CD4-positive, alpha-beta T cell treated with Interleukin-17A for 1 hour (primary cell): Measurements from ENCODE around the gene MN1.

Experiments
- DNase-seq: peaks from one replicate; pipeline ENCODE4 v3.0.0-alpha.2; 2020

The MN1 gene

GRCh38 chr22:27799015-27799826 lies 2.3 kb downstream of the MN1 start:
- DNase-seq: no peak

GRCh38 chr22:27798511-27799014 lies 3.0 kb downstream of the MN1 start:
- DNase-seq: no peak

GRCh38 chr22:27797520-27798391 lies 3.8 kb downstream of the MN1 start:
- no peak for DNase-seq

DNA sequence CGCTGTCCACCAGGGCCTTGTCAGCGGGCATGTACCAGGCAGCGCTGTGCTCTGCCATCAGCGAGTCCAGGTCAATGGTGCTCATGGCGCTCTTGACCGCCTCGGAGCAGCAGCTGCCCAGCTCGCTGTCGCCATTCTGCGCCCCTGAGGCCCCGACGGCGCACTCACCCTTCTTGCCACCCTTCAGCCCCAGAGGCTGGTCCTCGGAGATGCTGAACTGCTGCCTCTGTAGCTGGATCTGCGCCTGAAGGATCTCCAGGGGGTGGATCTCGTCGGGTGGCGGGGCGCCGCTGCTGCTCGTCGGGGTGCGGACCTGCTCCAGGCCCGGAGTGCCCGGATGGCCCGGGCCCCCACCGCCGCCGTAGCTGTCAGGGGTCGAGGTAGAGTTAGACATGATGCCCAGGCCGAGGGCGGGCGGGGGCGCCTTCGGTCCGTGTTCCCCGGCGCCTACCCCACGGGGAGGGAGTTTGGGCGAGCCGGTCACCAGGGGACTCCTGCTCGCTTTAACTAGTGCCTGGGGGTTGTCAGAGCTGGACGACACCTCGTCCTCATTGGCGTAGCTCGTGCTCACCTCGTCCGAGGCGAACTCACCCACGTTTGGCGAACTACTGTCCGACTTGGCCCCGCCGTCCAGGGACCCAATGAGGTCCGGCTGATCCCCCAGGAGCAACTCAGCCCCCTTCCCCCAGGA lies 4.6 kb downstream of the MN1 start:
- no peak for DNase-seq

GRCh38 chr22:27795696-27796517 lies 5.6 kb downstream of the MN1 start:
- no peak for DNase-seq

GRCh38 chr22:27795053-27795452 lies 6.5 kb downstream of the MN1 start:
- DNase-seq: no peak

- no peak for DNase-seq
Measured at GRCh38 chr22:27794226-27794625, 7.3 kb downstream of the MN1 start.

GRCh38 chr22:27793576-27793975 lies 8.0 kb downstream of the MN1 start:
- DNase-seq: no peak

DNA sequence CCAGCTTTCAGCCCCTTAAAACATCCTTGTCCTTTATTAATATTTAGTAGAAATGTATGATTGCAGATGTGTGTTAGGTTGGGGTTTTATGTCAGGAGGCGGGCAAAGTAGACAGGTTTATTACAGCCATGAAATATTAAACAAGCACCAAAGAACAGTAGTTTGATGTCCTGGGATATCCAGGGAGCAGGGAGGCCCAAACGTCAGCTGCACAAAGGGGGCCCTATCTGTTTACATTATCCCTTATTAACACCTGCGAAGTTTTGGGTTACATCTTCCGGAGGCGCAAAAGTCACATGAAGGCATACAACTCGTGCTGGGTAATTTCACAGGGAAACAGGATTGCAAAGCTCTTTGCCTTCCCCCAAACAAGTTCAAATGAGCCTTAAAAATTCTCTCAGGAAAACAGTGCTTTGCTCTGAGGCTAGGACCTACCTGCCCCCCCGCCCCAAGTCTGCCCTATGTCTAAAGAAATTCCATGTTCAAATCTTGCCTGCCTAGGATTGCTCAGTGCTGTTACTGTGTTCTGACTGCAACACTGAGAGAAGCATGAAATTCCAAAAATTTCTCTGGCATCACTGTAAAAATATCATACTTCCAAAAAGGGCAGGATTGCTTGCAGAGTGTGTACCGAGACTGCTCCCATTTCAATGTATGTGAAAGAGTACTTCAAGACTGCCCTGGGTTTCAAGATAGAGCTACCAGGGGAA lies 8.9 kb downstream of the MN1 start:
- no peak for DNase-seq

DNA sequence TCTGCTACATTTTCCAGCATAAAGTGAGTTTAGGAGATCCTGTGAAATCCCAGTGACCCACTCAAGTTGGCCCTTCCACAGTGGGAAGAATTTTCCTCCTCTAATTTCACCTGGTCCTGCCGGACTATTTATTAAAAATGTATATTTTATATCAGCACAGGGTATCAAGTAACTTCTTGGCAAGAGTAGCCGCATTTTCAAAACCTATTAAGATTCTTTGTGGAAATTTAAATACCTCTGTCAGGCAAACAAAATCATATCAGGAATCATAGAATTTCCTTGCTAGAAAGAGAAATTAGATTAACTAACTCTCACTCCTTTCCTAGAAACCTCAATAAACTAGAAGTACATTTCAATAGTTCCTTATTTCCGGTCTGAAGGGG lies 9.7 kb downstream of the MN1 start:
- no peak for DNase-seq

- DNase-seq: no peak
Measured at GRCh38 chr22:27791159-27791858, 10.2 kb downstream of the MN1 start.

DNA sequence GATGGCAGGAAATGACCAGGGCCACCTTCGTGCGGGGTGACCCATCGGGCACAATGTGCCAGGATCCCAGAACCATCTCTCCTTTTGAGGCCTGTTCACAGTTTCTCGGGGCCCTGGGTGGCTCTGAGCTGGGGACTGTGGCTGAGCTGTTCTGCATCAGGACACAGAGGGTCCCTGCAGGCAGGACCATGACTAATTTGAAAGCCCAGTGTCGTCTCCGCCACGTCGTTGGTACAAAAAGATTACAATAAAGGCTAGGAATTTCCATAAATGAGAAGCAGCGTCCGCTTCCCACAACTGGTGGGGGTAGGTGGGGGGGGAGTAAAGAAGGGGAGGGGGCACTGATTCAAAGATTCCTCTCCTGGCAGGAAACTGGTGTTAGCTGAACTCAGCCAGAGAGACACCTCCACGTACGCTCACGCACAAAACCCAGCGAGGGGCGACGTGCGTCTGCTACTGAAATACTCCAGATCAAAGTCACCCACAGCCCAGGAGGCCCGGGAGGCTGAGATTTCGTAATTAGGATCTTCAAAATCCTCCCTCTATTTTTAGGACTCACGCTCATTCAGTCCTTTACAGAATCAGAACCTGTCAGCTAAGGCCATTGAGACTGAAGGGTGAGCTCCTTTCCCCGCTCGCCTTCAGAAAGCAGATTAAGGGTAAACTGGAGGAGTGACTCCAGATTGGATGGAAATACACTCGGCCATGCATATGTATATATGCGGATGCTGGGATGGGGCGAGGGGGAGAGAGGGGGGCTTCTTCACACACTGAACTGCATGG lies 11.0 kb downstream of the MN1 start:
- DNase-seq: no peak

- no peak for DNase-seq
Measured at GRCh38 chr22:27788500-27789288, 12.9 kb downstream of the MN1 start.

DNA sequence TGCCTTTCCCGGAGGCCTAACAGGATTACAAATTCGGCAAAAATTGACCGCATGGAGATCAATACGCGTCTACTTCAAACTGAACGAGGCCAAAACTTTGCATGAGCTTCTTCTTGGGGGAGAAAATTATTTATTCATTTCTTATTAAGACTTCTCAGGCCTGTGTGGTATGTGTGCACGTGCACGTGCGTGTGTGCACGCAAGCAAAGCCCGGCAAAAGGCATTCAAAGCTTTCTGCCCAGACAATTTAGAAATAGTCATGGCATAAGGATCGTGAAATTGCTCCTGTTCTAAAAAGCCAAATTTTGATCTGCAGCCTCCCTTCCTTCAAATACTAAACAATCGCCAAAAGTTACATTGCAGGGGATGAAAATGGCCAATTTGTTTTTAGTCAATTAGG lies 14.6 kb downstream of the MN1 start:
- no peak for DNase-seq

DNA sequence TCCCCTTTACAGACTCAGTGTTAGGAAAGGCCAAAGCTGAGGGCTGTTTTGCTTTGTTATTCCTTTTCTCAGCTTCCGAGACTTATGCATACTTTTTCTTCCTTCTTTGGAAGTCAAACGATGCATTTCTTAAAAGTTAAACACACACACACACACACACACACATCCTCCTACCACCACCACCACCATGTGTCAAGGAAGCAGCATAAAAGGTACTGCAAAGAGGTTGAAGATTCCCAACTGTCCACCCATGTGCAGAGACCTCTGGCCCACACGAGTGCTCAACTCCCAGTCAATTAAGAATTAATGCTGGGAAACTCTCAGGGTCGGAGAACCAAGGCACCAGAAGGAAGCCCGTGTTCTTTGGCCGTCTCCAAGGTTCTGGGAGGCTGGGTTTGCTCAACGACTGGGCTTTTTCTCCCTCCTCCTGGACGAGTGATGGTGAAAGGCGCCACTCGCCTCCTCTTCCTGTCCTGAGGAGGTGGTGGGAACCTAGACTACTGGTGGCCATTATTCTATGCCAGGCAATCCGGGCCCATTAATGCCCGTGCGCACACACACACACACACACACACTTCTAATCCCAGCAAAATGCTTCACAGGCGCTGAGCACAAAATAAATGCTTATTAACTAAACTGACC lies 15.1 kb downstream of the MN1 start:
- no peak for DNase-seq

- DNase-seq: no peak
Measured at GRCh38 chr22:27785831-27786230, 15.7 kb downstream of the MN1 start.

DNA sequence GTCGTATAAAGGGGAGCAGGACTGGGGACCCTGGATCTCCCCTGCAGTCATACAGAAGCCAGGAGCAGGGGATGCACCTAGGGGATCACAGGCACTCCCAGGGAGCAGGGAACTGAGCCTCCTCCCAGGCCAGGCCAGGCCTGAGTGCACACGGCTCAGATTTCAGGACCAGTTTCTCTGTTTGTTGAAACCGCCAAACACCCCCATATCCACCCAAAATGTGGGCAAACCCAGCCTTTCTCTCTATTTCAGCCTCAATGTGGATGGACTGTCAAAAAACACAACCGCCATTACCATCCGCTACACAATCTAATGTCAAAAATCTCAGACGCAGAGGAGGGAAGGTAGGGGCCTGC lies 17.5 kb downstream of the MN1 start:
- no peak for DNase-seq

GRCh38 chr22:27783436-27784119 lies 18.0 kb downstream of the MN1 start:
- DNase-seq: no peak
